Suprapubic skin (tissue), 4 donors: ENCODE data around the gene TNFRSF25. TPM values are rescaled to one million over a fixed set of nuclear protein-coding genes. Genes with fewer than 3 reads are reported as not detected.

Source experiments
- DNase-seq, 2 donors: peaks; one replicate each; pipeline ENCODE4 v3.0.0-alpha.2; 2019; ENCODE audit warnings: low spot score in 2 of 2
- H3K27ac ChIP-seq: fragments of 200-600 bp; sonication (generic); one replicate; pipeline ENCODE4 v1.5.1; 2019
- H3K27me3 ChIP-seq: fragments of 200-600 bp; sonication (generic); one replicate; pipeline ENCODE4 v1.5.1; 2019
- H3K36me3 ChIP-seq: fragments of 200-600 bp; sonication (generic); one replicate; pipeline ENCODE4 v1.5.1; 2019
- H3K4me1 ChIP-seq: fragments of 200-600 bp; sonication (generic); one replicate; pipeline ENCODE4 v1.5.1; 2019
- H3K4me3 ChIP-seq: fragments of 200-600 bp; sonication (generic); one replicate; pipeline ENCODE4 v1.5.1; 2019; ENCODE audit warnings: mild to moderate bottlenecking
- H3K9me3 ChIP-seq: fragments of 200-600 bp; sonication (generic); one replicate; pipeline ENCODE4 v1.5.1; 2019
- EP300 ChIP-seq: sonication (generic); formaldehyde crosslinking; IDR thresholded peaks from one replicate; pipeline ENCODE4 v1.6.1; 2017; ENCODE audit warnings: antibody characterized with exemption
- POLR2A ChIP-seq, 2 donors: fragments of 450-650 bp; IDR thresholded peaks; one replicate each; pipeline ENCODE4 v1.6.1; 2017; ENCODE audit warnings: antibody characterized with exemption in 2 of 2, mild to moderate bottlenecking in 2 of 2, moderate library complexity in 2 of 2
- POLR2AphosphoS5 ChIP-seq, 3 donors: sonication (generic); formaldehyde crosslinking; IDR thresholded peaks; one replicate each; pipeline ENCODE4 v1.6.1; 2017; ENCODE audit warnings: antibody characterized with exemption in 3 of 3
- WGBS: methylation state at CpG from one replicate; pipeline ENCODE4 v1.1.5; 2018; 5-methylcytosine and 5-hydroxymethylcytosine counted together
- total RNA-seq, 4 donors: library from RNA; depleted of rRNA; stranded (reverse); fragments of >200 nt; gene quantifications; one replicate each; pipeline ENCODE4 v1.1.0, GENCODE V29; 2016
- TF ChIP-seq, protein P1 (sequence below), 2 donors: fragments of 200-600 bp in 1 of 2; fragments of 450-650 bp in 1 of 2; sonication (generic) in 1 of 2; IDR thresholded peaks; one replicate each; pipeline ENCODE4 v1.5.1; 2016 to 2019; ENCODE audit warnings: antibody characterized with exemption in 2 of 2, mild to moderate bottlenecking in 1 of 2, moderate library complexity in 1 of 2

Gene TNFRSF25
- total RNA-seq, 4 donors from 2014 or later = 66.8 to 411 (median 99.5) TPM

DNA sequence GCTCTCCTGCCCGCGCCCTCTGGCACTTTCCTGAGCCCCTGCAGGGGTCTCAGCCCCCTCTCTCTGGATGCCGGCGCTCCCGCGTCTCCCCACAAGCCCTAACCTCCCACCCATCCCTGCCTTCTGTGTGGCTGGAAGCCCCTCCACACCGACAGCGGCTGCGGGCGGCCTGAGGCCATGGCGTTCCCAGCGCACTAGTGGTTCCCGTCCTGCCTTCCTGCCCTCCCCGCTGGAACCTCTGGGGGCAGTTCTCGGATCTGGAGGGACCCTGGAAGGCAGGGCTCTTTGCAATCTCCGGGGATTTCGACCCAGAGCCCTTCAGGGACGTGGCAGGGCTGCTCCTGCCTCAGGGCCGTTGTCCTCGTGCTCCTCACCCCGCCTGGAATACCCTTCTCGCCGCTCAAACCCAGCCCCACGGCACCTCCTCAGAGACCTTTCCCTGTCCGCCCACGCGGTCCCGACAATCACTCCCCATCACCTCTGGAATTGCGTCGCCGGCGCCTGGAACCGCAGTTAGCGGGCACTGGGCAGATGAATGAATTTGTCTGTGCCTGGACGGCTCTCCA lies 41.9 kb downstream of the TNFRSF25 start:
- Histone ChIP-seq H3K4me1 (peaks cover 87% of the 10 kb centered on the region), H3K27ac (no peak overlapping the region), H3K4me3 (peak overlapping the region; percentile 48), H3K9me3 (no peaks in the 10 kb centered on the region), H3K27me3 (peaks cover 98% of the 10 kb centered on the region), H3K36me3 (no peaks in the 10 kb centered on the region)
- whole genome bisulfite sequencing = 8% methylated on average over 32 of the region's 35 CpGs
- TF ChIP-seq POLR2AphosphoS5 (IDR thresholded peaks at IDR 0.05) (no peak), EP300 (no peak), POLR2A (IDR thresholded peaks at IDR 0.05) (no peak)
- TF ChIP-seq, protein P1, sequence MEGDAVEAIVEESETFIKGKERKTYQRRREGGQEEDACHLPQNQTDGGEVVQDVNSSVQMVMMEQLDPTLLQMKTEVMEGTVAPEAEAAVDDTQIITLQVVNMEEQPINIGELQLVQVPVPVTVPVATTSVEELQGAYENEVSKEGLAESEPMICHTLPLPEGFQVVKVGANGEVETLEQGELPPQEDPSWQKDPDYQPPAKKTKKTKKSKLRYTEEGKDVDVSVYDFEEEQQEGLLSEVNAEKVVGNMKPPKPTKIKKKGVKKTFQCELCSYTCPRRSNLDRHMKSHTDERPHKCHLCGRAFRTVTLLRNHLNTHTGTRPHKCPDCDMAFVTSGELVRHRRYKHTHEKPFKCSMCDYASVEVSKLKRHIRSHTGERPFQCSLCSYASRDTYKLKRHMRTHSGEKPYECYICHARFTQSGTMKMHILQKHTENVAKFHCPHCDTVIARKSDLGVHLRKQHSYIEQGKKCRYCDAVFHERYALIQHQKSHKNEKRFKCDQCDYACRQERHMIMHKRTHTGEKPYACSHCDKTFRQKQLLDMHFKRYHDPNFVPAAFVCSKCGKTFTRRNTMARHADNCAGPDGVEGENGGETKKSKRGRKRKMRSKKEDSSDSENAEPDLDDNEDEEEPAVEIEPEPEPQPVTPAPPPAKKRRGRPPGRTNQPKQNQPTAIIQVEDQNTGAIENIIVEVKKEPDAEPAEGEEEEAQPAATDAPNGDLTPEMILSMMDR (IDR thresholded peaks at IDR 0.05) = no peak
- DNase-seq = peak in 1 of 2 donors; percentile 56

DNA sequence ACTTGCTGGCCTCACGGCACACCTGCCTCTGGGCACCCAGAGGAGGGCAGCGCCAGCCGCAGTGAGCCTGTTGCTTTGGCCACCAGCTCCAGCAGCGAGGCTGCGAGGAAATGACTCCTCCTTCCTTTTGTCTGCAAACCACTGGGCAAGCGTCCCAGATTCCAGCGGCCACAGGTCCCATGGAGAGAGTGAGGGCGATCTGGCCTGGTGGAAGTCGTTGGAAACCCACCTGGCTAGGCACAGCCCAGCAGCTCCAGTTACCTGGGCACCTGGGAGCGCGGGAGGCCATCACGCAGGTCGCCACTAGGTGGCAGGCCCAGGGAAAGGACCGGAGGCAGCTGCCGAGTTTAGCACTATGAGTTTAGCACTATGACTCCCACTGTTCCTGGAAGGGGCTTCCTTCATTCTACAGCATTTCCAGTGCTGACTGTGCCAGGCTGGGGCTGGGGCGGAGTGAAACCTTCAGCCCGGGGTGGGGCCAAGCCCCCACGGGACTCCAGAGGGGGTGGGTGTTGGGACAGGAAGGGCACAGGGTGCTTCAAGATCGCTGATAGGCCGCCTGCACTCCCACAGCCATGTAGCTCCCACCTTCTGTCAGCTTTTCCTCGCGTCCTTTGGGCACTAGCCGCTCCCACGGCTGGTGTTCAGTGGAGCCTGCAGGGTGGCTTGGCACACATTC lies 42.5 kb downstream of the TNFRSF25 start:
- 8% methylated on average over 16 of the region's 24 CpGs for WGBS
- H3K27ac ChIP-seq = no peak overlapping the region

DNA sequence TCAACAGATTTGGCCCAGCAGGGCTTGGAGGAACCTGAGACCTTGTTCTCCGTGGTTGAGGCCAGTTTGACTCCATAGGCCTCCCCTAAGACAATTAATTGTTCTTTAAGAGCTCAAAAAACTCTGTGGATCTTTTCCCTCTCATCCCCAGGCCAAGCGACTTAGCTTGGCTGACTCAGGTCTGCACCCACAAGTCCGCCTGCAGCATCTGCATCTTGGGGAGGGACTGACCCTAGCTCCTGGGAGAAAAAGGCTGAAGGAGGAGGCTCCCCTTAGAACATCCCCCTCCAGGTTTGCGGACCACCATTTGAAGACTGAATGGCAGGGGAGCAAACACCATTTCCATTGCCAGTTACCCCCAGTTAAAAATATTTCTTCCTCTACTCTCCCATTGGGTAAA lies 44.7 kb downstream of the TNFRSF25 start:
- 47% methylated on average over 4 of the region's 4 CpGs for WGBS
- peaks cover 97% of the 10 kb centered on the region for H3K27me3 ChIP-seq

More for the DNA sequence above, 42.5 kb downstream of the TNFRSF25 start:
- Histone ChIP-seq H3K9me3 (no peaks in the 10 kb centered on the region), H3K4me1 (peaks cover 88% of the 10 kb centered on the region), H3K36me3 (no peaks in the 10 kb centered on the region), H3K27me3 (peaks cover 98% of the 10 kb centered on the region), H3K4me3 (peak overlapping the region; percentile 48)
- no peak for TF ChIP-seq EP300
- TF ChIP-seq POLR2A (IDR thresholded peaks at IDR 0.05) = no peak
- TF ChIP-seq, protein P1 (IDR thresholded peaks at IDR 0.05) = peak; percentile 11 to 79
- DNase-seq = peak in 1 of 2 donors; percentile 70

DNA sequence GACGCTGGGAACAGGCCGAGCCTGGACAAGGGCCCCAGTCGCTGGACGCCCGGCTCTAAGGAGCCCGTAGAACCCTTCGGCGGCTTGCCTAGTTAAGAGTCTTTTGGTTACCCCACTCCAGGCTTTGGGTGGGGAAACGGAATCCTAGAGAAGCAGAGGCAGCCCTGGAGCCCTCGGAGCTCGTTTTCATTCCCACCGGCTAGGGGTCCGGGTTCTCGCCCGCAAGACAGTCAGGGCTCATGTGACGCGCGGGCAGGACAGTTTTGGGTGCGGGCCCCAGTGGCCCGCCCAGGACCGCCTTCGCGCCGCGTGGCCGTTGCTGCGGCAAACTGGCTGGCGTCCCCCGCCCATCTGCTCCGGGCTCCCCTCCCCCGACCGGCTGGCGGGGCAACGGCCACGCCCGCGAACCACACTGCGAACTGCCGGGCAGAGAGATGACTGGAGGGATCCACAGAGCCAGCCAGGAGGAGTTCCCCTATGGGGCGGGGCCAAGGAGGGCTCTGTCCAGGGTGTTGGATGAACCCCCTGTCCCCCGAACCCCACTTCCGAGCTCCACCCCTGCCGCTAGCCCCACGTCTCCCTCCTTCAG lies 45.4 kb downstream of the TNFRSF25 start:
- peak overlapping the region; percentile 58 for H3K4me3 ChIP-seq
- peaks cover 69% of the 10 kb centered on the region for H3K4me1 ChIP-seq
- H3K36me3 ChIP-seq = no peaks in the 10 kb centered on the region
- WGBS = 6% methylated on average over 18 of the region's 44 CpGs
- H3K27me3 ChIP-seq = peaks cover 96% of the 10 kb centered on the region
- TF ChIP-seq EP300 = no peak
- DNase-seq = no peak
- peak overlapping the region; percentile 2 for H3K27ac ChIP-seq
- H3K9me3 ChIP-seq = no peaks in the 10 kb centered on the region

More for the DNA sequence above, 44.7 kb downstream of the TNFRSF25 start:
- Histone ChIP-seq H3K27ac (no peak overlapping the region), H3K4me1 (peaks cover 70% of the 10 kb centered on the region), H3K4me3 (no peak overlapping the region), H3K36me3 (no peaks in the 10 kb centered on the region), H3K9me3 (no peaks in the 10 kb centered on the region)
- DNase-seq = no peak
- TF ChIP-seq, protein P1 (IDR thresholded peaks at IDR 0.05) = no peak
- TF ChIP-seq EP300 (no peak), POLR2A (IDR thresholded peaks at IDR 0.05) (no peak), POLR2AphosphoS5 (IDR thresholded peaks at IDR 0.05) (no peak)

DNA sequence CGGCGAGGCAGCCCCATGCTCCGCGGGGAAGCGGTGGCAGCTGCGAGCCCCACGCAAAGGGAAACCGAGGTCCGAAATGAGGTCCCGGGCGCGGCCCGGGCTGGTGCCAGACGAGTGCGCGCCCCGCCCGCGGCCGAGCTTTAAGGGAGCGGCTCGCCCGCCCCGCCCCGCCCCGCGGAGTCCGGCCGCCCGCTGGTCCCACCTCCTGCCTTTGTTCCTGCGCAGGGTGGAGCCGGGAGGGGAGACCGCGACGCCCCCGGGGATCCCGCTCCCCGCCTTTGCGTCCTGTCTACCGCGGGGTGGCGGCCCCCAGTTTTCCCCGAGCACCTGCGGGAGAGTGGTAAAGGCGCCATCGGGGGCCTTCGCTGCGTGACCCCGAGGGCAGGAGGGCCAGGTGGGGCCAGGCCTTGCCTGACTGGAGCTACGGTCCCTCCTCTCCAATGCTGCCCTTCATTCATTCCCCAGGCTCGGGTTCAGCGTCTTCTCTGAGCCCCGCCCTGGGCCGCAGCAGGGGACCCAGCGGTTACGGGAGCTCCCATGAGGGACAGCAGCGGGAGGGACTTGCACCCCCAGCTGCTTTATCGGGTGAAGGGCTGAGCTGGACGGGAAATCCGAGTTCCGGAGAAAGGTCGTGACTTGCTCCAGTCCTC lies 46.0 kb downstream of the TNFRSF25 start, which contains the start of gene HES2:
Gene HES2, minus strand, starts transcription at position 116 of the 650 bp plus-strand sequence. Its CDS starts 99 bp downstream, at position 17.
- WGBS = no CpG with 5 or more reads among the region's 62 CpGs
- Histone ChIP-seq H3K4me1 (peaks cover 69% of the 10 kb centered on the region), H3K4me3 (peak within 1 kb of the TSS; percentile 58), H3K9me3 (no peaks in the 10 kb centered on the region), H3K36me3 (no peaks in the 10 kb centered on the region), H3K27ac (peak within 1 kb of the TSS; percentile 73), H3K27me3 (peaks cover 94% of the 10 kb centered on the region)
- DNase-seq = no peak
- TF ChIP-seq, protein P1 (IDR thresholded peaks at IDR 0.05) = no peak
- TF ChIP-seq POLR2AphosphoS5 (IDR thresholded peaks at IDR 0.05) (no peak), EP300 (no peak), POLR2A (IDR thresholded peaks at IDR 0.05) (no peak)
